GM12875 (cell line): Measurements from ENCODE around the gene LIPG.
"Not testable (repeated sequence)": the region's sequence is repeated elsewhere in the genome, so short reads cannot be mapped to it uniquely, and the experiment has no call there.

ENCODE experiments used
- H3K4me3 ChIP-seq: one replicate; pipeline ENCODE4 v1.5.1; 2011; ENCODE audit warnings: low read depth, low read length, control low read depth
- CTCF ChIP-seq: IDR thresholded peaks from 2 replicates; pipeline ENCODE4 v1.5.1; 2011; ENCODE audit warnings: low read depth, mild to moderate bottlenecking, control low read depth, inconsistent platforms, low read length, moderate library complexity, borderline replicate concordance; ENCODE audit not compliant: insufficient read depth

Gene LIPG

GRCh38 chr18:49565612-49566011 lies 3.8 kb downstream of the LIPG start:
- H3K4me3 ChIP-seq, result no peak overlapping the region
- no peak for TF ChIP-seq CTCF

DNA sequence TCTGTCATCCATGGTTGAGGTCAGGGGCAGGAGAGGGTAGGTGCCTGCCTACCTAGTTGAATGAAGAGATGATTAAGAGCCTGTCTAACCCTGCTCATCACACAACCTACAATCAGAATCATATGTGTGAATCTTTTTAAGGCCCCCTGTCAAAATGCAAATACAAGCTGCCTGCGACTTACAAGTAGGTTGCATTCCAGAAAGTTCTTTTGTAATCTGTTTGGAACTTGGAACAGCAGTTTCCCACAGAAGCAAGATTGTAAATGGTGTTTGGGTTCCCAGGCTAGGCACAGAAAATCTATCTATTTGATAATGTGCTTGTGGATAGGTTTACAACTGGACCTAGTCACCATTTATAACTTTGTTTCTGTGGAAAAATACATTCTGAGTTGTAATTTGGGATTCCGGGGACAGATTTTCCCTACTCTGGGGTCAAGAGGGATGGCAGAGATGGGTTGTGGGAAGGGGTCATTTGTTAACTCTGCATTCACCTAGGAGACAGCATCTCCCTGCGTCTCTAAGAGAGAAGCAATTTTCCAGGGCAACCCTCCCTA lies 4.4 kb downstream of the LIPG start:
- no peak overlapping the region for H3K4me3 ChIP-seq
- TF ChIP-seq CTCF, result no peak

- H3K4me3 ChIP-seq, result no peak overlapping the region
- TF ChIP-seq CTCF, result no peak
Observed at GRCh38 chr18:49566985-49567384, 5.1 kb downstream of the LIPG start.

- no peak overlapping the region for H3K4me3 ChIP-seq
- no peak for TF ChIP-seq CTCF
Observed at GRCh38 chr18:49569724-49570123, 7.9 kb downstream of the LIPG start.

DNA sequence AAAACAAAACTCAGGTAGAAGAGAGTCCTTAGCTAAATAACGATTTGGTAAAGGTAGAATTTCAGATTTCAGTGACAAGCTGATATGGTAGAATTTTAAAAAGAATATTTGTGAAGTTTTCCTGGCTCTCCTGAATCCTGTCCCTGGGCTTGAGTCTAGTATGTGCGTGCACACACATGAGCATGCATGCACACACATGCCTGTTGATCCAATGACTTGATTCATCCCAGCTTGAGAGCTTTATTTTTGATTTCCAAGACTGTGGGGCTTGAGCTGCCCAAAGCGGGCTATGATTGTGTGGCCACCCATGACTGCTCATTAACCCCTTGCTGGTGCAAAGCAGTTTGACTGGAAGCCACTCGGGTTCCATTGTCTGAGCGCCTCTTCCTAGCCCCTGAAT lies 9.0 kb downstream of the LIPG start:
- TF ChIP-seq CTCF, result no peak
- H3K4me3 ChIP-seq, result no peak overlapping the region

GRCh38 chr18:49572611-49573345 lies 10.9 kb downstream of the LIPG start:
- no peak for TF ChIP-seq CTCF
- no peak overlapping the region for H3K4me3 ChIP-seq

GRCh38 chr18:49573835-49574234 lies 12.0 kb downstream of the LIPG start:
- no peak overlapping the region for H3K4me3 ChIP-seq
- no peak for TF ChIP-seq CTCF

DNA sequence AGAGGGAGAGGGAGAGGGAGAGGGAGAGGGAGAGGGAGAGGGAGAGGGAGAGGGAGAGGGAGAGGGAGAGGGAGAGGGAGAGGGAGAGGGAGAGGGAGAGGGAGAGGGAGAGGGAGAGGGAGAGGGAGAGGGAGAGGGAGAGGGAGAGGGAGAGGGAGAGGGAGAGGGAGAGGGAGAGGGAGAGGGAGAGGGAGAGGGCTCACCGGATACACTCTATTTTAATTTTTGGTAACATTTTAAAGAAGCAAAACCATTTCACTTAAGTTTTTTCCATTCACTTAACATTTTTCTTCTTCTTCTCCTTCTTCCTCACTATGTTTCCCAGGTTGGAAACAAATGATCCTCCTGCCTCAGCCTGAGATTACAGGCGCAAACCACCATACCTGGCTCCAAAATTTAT lies 17.2 kb downstream of the LIPG start:
- not testable (repeated sequence) for H3K4me3 ChIP-seq

DNA sequence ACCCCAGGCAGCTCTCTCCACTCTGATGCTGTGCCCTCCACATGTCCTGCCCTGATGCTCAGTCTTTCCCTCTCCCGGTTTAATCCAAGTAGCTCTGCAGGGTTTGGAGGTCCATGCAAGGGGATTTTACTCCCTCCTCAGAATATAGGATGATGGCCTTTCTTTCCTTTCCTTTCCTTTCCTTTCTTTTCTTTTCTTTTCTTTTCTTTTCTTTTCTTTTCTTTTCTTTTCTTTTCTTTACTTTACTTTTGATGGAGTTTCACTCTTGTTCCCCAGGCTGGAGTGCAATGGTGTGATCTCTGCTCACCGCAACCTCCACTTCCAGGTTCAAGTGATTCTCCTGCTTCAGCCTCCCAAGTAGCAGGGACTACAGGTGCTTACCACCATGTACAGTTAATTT lies 17.7 kb downstream of the LIPG start:
- H3K4me3 ChIP-seq, result not testable (repeated sequence)
